ENCODE data around the gene SETD9.

- no peak for TF ChIP-seq CTCF (IDR thresholded peaks at IDR 0.05)
- TF ChIP-seq POLR2A (IDR thresholded peaks at IDR 0.05) = no peak
Observed at GRCh38 chr5:56954262-56954661, 44.9 kb downstream of the SETD9 start.
